SH-SY5Y (cell line): ENCODE results near the gene GNB4.

ENCODE experiments used
- GATA2 ChIP-seq: IDR thresholded peaks from 2 replicates; pipeline ENCODE4 v1.6.1; 2011; ENCODE audit warnings: mild to moderate bottlenecking, low read depth, low read length
- GATA3 ChIP-seq: IDR thresholded peaks from 2 replicates; pipeline ENCODE4 v1.6.1; 2011; ENCODE audit warnings: low read depth, mild to moderate bottlenecking, low read length, moderate library complexity

DNA sequence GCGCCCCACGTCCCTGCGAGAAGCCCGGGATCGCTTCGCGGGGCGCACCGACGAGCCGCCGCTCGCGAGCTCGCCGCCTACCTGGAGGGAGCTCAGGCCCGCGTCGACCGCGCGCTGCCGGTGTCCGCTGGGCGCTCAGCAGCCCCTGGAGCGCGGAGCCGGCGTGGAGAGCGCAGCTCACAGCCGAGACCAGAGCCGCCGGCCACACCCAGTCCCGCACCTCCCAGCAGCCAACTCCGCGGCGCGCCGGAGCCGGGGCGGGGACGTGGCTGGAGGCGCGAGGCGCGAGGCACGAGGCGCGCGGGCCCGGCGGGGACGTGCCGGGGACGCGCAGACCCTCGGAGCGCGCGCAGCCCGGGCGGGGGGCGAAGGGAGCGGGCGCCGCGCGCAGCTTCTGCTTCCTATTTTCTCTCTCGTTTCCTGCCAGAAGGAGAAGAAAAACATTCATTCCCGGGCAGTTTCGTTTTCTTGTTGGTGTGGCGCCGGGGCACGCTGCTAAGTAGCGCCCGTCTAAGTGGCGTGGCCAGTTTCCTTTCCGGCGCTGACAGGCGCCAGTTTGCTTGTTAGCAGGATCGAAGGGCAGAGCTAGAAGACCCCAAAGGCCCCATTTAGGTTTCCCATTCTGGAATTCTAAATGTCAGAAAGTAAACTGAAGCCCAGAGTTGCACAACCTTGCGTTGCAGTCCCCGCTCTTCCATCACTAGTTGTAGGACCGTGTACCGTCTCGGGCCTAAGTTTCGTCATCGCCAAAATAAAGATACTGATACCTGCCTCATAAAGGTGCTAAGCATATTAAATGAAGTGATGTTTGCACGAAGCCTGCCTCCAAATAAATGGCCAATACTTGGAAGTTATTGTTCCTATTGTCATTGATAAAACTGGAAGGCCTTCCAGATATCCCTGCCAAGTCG lies at the start of gene GNB4:
- TF ChIP-seq GATA3 (no peak), GATA2 (peak; percentile 14; the same call in 1 of the 2 replicates)
